ENCODE measurements around the gene MLPH. TPM values are rescaled to one million over a fixed set of nuclear protein-coding genes. Genes with fewer than 3 reads are reported as not detected.
A peak's percentile ranks its signal among the peaks of the same experiment; 100 is the strongest.

MLPH gene, protein sequence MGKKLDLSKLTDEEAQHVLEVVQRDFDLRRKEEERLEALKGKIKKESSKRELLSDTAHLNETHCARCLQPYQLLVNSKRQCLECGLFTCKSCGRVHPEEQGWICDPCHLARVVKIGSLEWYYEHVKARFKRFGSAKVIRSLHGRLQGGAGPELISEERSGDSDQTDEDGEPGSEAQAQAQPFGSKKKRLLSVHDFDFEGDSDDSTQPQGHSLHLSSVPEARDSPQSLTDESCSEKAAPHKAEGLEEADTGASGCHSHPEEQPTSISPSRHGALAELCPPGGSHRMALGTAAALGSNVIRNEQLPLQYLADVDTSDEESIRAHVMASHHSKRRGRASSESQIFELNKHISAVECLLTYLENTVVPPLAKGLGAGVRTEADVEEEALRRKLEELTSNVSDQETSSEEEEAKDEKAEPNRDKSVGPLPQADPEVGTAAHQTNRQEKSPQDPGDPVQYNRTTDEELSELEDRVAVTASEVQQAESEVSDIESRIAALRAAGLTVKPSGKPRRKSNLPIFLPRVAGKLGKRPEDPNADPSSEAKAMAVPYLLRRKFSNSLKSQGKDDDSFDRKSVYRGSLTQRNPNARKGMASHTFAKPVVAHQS
- 88.9 TPM for total RNA-seq
- long read RNA-seq, transcript MLPH-202 (15 exons, 2,332 nt): minor isoform, 12 of 199 reads
- long read RNA-seq, transcript MLPH-201 (16 exons, 3,823 nt): major isoform, 78 of 199 reads
- long read RNA-seq, partial matches to known transcripts: 29 of 199 reads
- long read RNA-seq, other reads (novel, unspliced or antisense): 78 of 199 reads

DNA sequence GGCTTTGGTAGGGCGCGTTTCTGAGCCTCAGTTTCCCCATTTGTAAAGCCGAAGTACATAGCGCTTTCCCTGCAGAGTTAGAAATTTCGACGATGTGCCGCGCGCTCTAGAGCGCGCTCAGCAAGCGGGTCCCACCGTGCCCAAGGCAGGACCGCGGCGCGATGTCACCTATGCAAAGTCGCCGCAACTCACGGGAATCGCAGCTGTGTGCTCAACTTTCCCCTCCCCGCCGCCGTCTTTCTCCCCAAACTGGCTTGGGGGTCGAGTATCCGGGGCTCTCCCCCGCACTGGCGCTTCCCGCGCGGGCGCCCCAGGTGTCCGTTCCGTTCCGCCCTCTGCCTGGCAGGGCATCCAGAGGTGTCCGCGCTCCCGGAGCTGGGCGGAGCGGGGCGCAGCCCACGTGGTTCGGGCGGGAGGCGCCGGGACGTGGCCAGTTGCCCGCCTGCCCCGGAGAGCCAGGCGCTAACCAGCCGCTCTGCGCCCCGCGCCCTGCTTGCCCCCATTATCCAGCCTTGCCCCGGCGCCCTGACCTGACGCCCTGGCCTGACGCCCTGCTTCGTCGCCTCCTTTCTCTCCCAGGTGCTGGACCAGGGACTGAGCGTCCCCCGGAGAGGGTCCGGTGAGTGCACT lies at the start of gene MLPH:
Gene MLPH, plus strand, starts transcription at position 433 of the 630 bp plus-strand sequence. CDS start 6,176 bp downstream, outside the sequence.
- peak; percentile 80 for DNase-seq
- ATAC-seq: peak; percentile 81

DNA sequence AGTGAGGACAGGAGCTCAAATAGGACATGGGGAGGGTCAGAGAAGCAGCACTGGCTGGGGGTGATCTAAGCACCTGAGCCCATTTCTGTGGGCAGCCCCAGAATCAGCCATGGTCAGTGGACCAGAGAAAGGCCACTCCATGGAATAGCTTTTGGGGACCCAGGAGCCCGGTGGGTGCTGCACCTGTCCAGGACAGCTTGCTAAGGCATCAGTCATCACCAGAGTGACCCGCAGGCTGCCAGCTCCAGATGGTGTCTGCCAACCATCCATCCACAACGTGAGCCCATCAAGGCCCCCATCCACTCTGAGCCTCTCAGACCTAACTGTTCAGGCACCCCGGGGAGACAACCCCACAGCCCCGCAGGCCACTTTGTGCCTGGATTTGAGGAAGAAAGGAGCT lies 49.5 kb upstream of the MLPH start:
- DNase-seq (no peak), ATAC-seq (no peak)
- intact Hi-C loops (cut with micrococcal nuclease): no loop called here

More for the DNA sequence above, at the start of gene MLPH:
- intact Hi-C loops (cut with micrococcal nuclease): no loop called here

DNA sequence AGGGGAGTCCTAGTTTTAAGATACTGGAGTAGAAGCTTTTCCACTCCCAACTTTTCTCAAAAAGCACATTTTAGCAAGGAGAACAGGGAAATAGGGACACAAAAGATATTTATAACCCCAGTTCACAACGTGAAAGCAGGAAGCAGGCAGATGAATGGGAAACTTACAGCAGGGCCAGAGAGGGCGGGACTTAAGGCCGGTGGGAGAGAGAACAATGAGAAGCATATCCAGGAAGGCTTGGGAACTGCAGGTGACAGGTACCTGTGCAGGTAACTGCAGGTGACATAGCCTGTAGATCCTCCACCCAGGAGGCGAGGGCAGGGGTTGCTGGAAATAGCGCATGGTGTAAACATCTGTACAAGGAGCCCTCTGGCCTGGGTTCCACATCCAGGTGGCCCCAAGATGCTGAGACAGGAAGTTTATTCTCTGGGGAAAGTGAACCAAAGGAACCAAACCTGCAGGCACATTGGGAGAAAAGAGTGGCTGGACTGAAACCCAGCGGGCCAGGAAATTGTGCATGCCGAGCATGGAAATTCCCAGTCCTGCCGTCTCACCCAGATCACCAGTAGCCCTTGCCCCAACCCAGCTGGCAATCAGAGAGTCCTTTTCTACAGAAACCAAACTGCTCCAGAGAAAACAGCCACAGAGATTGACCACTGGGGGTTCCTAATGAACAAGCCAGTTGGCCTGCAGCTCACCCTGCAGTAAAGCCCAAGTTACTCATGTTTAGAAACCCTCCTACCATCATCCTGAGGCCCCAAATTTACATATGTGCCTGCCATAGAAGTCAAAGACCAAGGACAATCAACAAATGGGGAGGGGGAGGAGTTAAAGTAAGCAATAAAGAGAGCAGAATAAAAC lies 48.7 kb upstream of the MLPH start:
- no peak for DNase-seq
- intact Hi-C loops (cut with micrococcal nuclease): no loop called here
- no peak for ATAC-seq

DNA sequence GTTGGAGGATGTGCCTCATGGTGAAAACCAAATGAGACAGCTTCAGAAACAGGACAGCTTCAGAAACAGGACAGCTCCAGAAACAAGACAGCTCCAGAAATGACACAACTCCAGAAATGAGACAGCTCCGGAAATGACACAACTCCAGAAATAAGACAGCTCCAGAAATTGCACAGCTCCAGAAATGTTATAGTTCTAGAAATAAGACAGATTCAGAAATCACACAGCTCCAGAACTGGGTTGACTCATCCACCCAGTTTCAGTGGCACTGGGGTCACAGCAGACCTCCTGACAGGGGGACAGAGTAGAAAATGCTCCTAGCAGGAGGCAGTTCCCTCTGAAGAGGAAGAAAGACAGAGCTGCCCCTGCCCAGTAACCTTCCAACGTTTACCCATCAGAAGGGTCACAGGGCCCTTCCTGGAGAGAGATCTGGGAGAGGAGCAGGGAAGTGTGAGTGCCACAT lies 46.2 kb upstream of the MLPH start:
- intact Hi-C loops (cut with micrococcal nuclease): no loop called here
- ATAC-seq: no peak
- no peak for DNase-seq

DNA sequence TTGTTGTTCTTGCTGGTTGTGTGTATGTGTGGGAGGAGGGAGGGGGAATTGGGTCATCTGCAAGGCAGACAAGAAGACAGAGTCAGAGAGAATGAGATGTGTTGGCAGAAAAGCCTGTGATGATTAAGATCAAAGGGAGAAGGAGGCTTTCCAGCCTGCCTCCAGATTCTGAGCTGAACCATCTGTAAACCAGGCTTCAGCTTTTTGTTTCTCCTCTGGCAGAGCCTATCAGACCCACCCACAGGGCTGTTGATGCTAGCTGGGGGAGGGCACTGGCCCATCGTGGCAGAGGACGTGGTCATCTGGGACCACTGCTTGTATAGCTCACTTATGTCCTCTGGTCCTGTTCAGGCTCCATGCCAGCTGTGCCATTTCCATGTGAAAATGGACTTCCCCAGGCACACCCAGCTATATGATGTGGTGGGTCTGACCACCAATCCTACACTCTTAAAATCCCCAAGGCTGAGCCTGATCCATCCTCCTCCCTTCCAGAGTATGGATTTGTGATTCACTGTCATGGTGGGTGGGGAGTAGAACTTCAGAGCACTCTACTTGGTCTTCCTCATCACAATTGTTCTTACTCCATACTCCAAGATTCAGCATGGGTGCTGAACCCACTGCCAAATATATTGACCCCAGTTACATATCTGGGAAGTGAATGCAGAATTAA lies 45.3 kb upstream of the MLPH start:
- DNase-seq: no peak
- peak; percentile 64 for ATAC-seq
- intact Hi-C loops (cut with micrococcal nuclease): no loop called here

DNA sequence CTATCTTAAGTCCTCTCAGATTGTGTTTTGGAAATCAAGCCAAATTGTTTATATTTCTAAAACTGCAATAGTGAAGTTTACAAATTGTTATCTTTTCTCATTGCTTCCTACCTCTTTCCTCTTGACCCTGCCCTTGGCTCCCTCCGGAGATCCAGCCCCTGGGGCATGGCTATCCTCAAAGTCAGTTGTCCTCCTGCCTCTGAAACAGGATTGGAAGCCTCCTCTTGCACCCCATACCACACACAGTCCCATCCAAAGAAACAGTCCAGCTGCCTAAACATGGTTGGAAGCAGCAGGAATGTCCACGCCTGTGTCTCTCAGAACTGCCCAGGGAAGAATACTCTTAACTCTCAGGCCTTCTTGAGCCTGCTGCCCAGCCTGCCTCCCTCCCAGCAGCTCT lies 43.0 kb upstream of the MLPH start:
- ATAC-seq (no peak), DNase-seq (no peak)
- intact Hi-C loops (cut with micrococcal nuclease): no loop called here

DNA sequence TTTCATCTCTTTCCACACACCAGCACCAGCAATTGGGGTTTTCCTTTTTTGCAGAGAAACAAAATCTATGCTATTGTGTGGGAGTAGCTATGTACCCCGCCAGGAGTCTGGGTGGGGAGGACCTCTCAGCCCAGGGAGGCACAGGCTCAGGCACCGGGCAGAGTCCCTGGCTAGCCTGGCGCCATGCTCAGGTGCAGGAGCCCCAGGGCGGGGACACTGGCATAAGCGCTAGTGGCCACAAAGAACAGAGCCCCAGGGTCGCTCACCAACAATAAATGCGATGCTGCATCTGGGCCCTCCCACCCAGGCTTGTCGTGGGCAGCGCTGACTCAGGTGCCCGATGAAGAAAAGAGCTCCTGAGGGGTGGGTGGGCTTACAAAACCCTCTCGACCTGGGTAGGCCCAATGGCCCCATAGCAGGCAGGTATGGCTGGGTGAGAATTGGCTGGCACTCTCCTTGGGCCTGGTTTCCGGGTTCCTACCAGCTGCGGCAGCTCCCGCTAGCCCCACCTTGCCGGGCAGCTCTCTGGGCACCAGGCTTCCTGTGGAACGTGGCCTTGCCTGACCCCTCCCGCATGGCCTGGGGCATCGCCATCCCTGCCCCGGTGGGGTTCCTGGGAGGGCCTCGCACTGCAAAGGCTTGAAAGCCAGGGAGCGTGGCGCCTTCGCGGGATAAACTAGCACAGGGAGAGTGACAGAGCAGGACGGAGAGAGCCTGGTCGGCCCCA lies 41.3 kb upstream of the MLPH start:
- ATAC-seq (no peak), DNase-seq (no peak)
- intact Hi-C loops (cut with micrococcal nuclease): no loop called here

DNA sequence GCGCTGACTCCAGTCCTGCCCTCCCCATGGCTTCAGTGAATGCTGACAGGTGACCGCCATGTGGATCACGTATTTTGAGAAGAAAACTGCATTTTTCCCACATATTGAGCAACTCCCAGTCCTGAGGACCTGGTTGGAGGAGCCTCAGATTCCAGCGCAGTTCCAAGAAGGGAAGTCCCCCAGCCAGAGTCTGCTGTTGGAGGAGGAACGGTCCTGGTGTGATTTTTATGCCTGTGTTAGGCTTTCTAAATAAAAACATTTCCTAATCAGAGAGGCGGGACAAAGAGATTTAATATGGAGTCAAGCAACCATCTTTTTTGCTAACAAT lies 40.7 kb upstream of the MLPH start:
- no peak for DNase-seq
- ATAC-seq: peak; percentile 20
- intact Hi-C loops (cut with micrococcal nuclease): no loop called here

DNA sequence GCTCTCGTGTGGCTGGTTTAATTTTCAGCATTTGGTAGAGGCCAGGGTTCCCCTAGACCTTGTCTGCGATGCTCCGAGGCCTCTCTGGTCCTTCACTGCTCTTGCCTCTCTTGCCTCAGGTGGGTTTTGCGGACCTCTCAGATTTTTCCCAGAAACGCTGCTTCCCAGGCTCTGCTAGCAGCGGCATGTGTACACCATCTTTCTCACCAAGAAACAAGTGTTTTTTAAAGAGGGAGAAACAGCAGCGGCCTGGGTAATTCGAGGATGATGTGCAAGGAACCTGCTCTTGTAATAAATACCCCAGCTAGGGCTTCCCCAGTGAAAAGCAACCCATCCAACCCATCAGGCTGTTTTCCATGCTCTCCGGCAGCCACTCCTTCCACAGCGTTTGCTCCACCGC lies 39.6 kb upstream of the MLPH start:
- no peak for DNase-seq
- intact Hi-C loops (cut with micrococcal nuclease): no loop called here
- ATAC-seq: no peak

DNA sequence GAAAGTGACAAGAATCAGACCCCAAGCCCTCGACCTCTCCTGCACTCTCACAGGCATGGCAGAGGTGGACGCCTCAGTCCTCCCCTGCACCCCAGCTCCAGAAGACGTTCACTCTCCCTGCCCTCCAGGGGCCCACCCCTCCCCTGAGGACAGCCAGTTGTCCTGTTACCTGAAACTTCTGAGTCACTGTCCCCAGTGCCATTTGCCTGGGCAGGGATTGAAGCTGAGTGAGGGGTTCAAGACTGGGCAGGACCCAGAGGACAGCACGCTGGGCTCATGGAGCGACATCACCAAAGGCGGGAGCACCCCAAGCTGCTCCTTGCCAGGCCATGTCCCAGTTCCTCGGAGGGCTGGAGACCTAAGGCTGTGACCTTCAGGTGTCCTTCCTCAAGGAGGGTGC lies 38.9 kb upstream of the MLPH start:
- no peak for DNase-seq
- intact Hi-C loops (cut with micrococcal nuclease): no loop called here
- ATAC-seq: no peak

DNA sequence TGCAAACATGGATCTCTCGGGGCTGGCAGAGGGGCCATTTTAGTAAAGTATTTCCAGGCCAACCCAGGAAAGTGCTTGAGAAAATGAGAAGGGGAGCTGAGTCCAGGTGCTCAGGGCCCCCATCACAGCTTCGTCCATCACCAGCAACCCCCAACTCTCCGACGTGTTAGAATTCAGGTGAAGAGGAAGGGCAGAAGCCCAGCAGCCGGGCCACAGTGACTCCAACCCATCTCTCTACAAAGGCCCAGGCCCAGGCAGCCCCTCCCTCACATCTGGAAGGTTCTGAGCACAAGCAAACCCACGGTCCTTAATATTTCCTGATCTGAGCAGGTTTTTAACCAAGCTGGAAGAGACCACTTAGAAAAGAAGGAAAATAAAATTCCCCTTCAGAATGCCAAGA lies 38.4 kb upstream of the MLPH start:
- ATAC-seq: no peak
- intact Hi-C loops (cut with micrococcal nuclease): no loop called here
- DNase-seq: no peak

DNA sequence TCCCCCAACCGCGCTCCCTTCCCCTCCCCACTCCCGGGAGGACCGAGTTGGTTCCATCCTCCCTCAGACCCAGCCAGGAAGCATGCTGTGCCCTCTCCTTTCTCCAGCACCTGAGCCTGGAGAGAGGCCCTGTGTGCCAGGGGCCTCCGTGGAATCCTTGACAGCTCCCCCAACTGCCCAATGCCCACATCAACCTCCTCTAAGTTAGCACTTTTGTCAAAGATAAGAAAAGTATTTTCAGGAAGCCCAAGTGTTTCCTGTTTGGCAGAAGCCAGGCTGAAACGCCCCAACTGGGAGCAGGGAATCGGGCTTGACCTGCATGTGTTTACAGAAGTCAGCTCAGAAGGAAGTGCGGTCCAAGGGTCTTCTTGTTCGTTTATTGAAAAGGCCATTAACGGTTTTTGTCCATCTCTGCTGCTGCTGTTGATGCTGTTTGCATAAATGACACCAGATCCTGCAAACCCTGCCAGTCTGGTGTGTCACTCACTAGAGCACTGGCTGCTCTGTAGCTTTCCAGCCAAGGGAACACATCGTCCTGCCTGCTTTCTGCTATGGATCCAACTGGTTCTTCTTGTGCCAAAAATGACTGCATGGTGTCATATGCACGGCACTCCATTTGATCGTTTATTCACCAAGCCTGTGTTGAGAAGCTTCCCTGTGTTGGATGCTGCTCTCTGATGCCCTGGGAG lies 37.7 kb upstream of the MLPH start:
- DNase-seq (peak; percentile 72), ATAC-seq (peak; percentile 90)
- intact Hi-C loops (cut with micrococcal nuclease): no loop called here

DNA sequence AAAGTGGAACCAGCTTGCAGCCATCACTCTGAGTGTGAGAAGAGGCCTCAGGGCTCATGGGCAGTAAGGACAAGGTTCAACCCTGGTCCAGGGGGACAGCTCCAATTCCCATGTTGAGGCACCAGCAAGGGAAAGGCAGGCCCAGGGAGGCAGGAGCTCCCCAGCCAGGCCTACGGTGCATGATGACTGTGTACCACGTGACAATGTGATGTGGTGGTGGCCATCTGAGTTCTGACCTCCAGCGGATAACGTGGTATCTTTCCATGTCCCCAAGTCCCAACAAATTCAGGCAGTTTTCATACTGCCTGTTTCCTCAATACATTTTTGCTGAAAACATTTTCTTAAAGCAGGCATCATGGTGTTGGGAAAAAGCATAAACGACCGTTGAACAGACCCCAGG lies 36.9 kb upstream of the MLPH start:
- no peak for DNase-seq
- intact Hi-C loops (cut with micrococcal nuclease): no loop called here
- no peak for ATAC-seq

DNA sequence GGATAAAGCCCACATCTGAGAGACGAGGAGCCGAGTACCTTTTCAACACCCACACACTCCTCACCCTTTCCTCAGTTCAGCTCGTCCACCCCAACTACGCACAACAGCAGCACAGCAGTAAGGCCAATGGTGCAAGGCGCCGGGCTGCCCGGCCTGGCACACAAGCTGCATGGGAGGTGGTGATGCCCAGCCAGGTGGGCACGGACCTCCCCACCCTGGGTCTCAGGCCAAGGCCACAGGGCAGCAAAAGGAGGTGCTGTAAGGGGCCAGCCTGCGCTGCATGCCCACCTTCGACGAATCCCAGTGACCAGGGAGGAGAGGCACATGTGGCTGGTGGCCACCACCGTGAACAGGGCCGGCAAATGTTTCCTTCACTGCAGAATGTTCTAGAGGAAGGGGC lies 36.5 kb upstream of the MLPH start:
- DNase-seq (no peak), ATAC-seq (no peak)

DNA sequence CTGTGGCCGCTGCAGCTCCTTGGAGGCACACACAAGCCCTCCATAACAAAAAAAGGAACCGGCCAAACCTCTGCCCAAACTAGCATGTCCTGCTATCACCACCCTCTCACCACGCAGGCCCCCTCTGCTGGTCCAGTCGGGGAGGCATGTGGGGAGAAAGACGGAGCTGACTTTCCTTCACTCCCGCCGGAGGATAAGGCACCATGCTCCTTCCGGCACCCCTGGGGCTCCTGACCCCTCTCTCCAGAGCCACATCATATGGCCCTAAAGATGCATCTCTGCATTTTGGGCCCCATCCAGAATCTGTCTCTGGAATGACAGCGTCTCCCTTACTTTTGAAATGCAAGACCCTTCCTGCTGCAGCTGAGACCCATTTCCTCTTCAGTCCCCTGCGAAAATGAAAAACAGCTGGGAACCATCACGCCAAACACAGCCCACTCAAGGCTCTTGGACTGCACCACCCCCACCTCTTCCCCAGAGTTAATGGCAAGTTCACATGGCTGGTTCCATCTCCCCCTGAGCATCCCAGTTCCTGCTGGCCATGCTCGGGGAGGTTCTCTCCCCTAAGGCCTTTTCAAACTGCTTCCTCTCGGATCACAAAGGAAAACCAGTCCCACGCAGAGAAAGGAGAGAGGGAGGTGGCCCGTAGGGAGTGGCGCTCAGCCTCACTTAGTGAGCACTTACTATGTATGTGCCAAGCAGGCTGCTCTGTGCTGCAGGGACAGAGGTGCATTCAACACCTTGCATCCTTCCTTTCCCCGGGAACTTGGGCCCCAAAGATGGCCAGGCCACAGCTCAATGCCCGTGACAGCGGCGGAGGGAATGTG lies 35.2 kb upstream of the MLPH start:
- peak; percentile 57 for DNase-seq
- intact Hi-C loops (cut with micrococcal nuclease): no loop called here
- peak; percentile 0 for ATAC-seq

More for the DNA sequence above, 36.5 kb upstream of the MLPH start:
- intact Hi-C loops (cut with micrococcal nuclease): no loop called here

DNA sequence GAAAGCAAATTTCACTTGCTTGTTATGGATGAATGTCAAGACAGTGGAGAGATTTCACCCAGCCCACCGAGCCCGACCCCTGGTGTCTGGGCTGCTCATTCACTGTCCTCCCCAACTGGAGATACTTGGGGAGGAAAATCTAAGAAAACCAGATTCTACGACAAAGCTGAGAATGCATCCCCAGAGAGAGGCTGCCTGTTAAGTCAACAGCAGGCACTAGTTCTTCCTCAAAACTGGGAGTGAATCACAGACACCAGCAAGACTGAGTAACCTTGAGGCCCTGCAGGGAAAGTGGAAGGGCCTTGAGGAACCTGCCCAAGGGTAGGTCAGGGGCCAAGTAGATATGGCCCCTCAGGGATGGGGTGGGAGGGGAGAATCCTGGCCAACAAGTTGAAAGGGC lies 34.2 kb upstream of the MLPH start:
- DNase-seq: no peak
- no peak for ATAC-seq

DNA sequence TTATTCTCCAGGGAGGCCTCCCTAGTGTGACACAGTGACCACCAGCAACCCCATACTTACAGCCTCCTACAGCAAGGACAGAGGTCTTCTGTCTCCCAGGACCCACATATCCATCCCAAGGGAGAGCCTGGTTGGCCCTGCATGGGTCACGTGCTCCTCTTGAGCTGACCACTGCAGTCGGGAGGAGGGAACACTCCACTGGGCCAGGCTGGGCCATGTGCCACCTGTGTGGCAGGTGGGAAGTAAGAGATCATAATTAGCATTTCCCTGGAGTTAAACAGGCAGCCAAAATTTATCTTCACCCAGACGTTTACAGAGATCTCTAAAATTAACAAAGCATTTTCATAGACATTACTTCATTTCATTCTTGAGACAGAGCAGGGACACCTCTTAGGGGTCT lies 33.4 kb upstream of the MLPH start:
- no peak for ATAC-seq
- no peak for DNase-seq
- intact Hi-C loops (cut with micrococcal nuclease): no loop called here

More for the DNA sequence above, 34.2 kb upstream of the MLPH start:
- intact Hi-C loops (cut with micrococcal nuclease): no loop called here
